GM19468 (cell line): ENCODE results near the gene PUM1.
"Not testable (repeated sequence)": the region's sequence is repeated elsewhere in the genome, so short reads cannot be mapped to it uniquely, and the experiment has no call there.

Experiments used
- ATAC-seq: cut with Tn5 transposase; IDR thresholded peaks from one replicate; pipeline ENCODE4 v1.9.1; 2021; ENCODE audit warnings: mild to moderate bottlenecking, moderate library complexity, moderate number of reproducible peaks; ENCODE audit not compliant: unreplicated experiment; ENCODE audit errors: extremely low read depth

Gene PUM1

GRCh38 chr1:31064718-31065309, 703 bp downstream of the PUM1 start:
- no peak for ATAC-seq

- ATAC-seq: no peak
These were observed 1.3 kb downstream of the PUM1 start for GRCh38 chr1:31064111-31064717.

GRCh38 chr1:31063631-31064030, 1.9 kb downstream of the PUM1 start:
- ATAC-seq: no peak

GRCh38 chr1:31062867-31063380, 2.6 kb downstream of the PUM1 start:
- ATAC-seq: no peak

- not testable (repeated sequence) for ATAC-seq
These were observed 3.2 kb downstream of the PUM1 start for GRCh38 chr1:31062162-31062866.

- ATAC-seq: no peak
These were observed 7.5 kb downstream of the PUM1 start for GRCh38 chr1:31058012-31058411.

- ATAC-seq: no peak
These were observed 9.6 kb downstream of the PUM1 start for GRCh38 chr1:31055953-31056352.

- ATAC-seq: no peak
These were observed 10.0 kb downstream of the PUM1 start for GRCh38 chr1:31055501-31055900.

GRCh38 chr1:31054958-31055481, 10.5 kb downstream of the PUM1 start:
- ATAC-seq: no peak

GRCh38 chr1:31054349-31054748, 11.2 kb downstream of the PUM1 start:
- ATAC-seq: no peak

- ATAC-seq: not testable (repeated sequence)
These were observed 12.9 kb downstream of the PUM1 start for GRCh38 chr1:31052613-31053012.

- no peak for ATAC-seq
These were observed 13.9 kb downstream of the PUM1 start for GRCh38 chr1:31051611-31052010.

- not testable (repeated sequence) for ATAC-seq
These were observed 18.0 kb downstream of the PUM1 start for GRCh38 chr1:31047507-31047906.

GRCh38 chr1:31043631-31044030, 21.9 kb downstream of the PUM1 start:
- no peak for ATAC-seq

- no peak for ATAC-seq
These were observed 22.9 kb downstream of the PUM1 start for GRCh38 chr1:31042656-31043055.

GRCh38 chr1:31041529-31041928, 24.0 kb downstream of the PUM1 start:
- ATAC-seq: no peak

GRCh38 chr1:31040038-31040437, 25.5 kb downstream of the PUM1 start:
- no peak for ATAC-seq

- ATAC-seq: not testable (repeated sequence)
These were observed 26.6 kb downstream of the PUM1 start for GRCh38 chr1:31038935-31039334.

- ATAC-seq: no peak
These were observed 27.2 kb downstream of the PUM1 start for GRCh38 chr1:31038360-31038759.

- ATAC-seq: no peak
These were observed 28.6 kb downstream of the PUM1 start for GRCh38 chr1:31036749-31037500.
